K562 (cell line): Measurements from ENCODE around the gene ZBTB14. TPM values are rescaled to one million over a fixed set of nuclear protein-coding genes. Genes with fewer than 3 reads are reported as not detected.

ENCODE experiments used
- ELF2 ChIP-seq: fragments of 250-450 bp; sonication (Bioruptor Pico); IDR thresholded peaks from 2 replicates; pipeline ENCODE4 v1.5.0; 2021; ENCODE audit warnings: mild to moderate bottlenecking
- HNRNPLL ChIP-seq: fragments of 200-400 bp; formaldehyde crosslinking; IDR thresholded peaks from 2 replicates; pipeline ENCODE4 v1.6.1; 2017; ENCODE audit warnings: low read length, low read depth, mild to moderate bottlenecking; ENCODE audit not compliant: poor library complexity, severe bottlenecking
- NONO ChIP-seq, 2 experiments: fragments of 200-400 bp in 1 of 2; fragments of 450-650 bp in 1 of 2; formaldehyde crosslinking in 1 of 2; IDR thresholded peaks; 2 replicates each; pipeline ENCODE4 v1.6.1; 2017; ENCODE audit warnings: low read depth in 2 of 2, mild to moderate bottlenecking in 2 of 2, moderate library complexity in 2 of 2, low read length in 1 of 2
- U2AF1 ChIP-seq: fragments of 200-400 bp; formaldehyde crosslinking; optimal IDR thresholded peaks from 2 replicates; pipeline ENCODE3; 2017; ENCODE audit warnings: mild to moderate bottlenecking, low read depth, low read length, moderate library complexity
- ZMIZ1 ChIP-seq, 2 experiments: fragments of 150-350 bp in 1 of 2; IDR thresholded peaks; 2 replicates each; pipeline ENCODE4 v1.6.1; 2012 to 2016; ENCODE audit warnings: low read depth in 2 of 2, low read length in 2 of 2, mild to moderate bottlenecking in 1 of 2, moderate library complexity in 1 of 2
- ZNF277 ChIP-seq: fragments of 250-450 bp; sonication (Bioruptor Pico); IDR thresholded peaks from 2 replicates; pipeline ENCODE4 v1.8.0; 2022; ENCODE audit warnings: inconsistent platforms, mild to moderate bottlenecking, moderate library complexity, borderline replicate concordance
- polyA plus RNA-seq, 8 experiments: library from polyadenylated mRNA; depleted of rRNA in 4 of 8; stranded (reverse) in 5 of 8; unstranded in 3 of 8; fragments of >200 nt; fragmentation: Nextera tagmentation in 2 of 8; fragmentation: Illumina TruSeq in 1 of 8; extraction: Ambion mirVana in 2 of 8; extraction: Trizol in 1 of 8; gene quantifications; 2 replicates each; pipeline versions ENCODE4 v1.2.1 to v1.2.3, GENCODE V29; 2011 to 2014; ENCODE audit warnings: inconsistent platforms in 1 of 8, missing spikeins in 1 of 8
- total RNA-seq, 7 experiments: library from RNA; depleted of rRNA in 6 of 7; stranded (reverse); fragments of >200 nt in 6 of 7; fragmentation: Illumina TruSeq in 2 of 7; extraction: Trizol in 2 of 7; gene quantifications; 2 replicates each; pipeline versions ENCODE4 v1.2.1 to v1.2.3, GENCODE V29; 2011 to 2021; ENCODE audit warnings: low replicate concordance in 1 of 7
- TF ChIP-seq, protein P1 (sequence below): sonication (generic); formaldehyde crosslinking; IDR thresholded peaks from 2 replicates; pipeline ENCODE4 v1.8.0; 2023; ENCODE audit warnings: mild to moderate bottlenecking, missing genetic modification reagents
- TF ChIP-seq, protein P2 (sequence below): sonication (generic); formaldehyde crosslinking; IDR thresholded peaks from 2 replicates; pipeline ENCODE4 v1.8.1; 2023; ENCODE audit warnings: mild to moderate bottlenecking, missing genetic modification reagents
- TF ChIP-seq, protein P3 (sequence below), 3 experiments: fragments of 200-800 bp in 1 of 3; fragments of 250-450 bp in 1 of 3; fragments of 450-650 bp in 1 of 3; sonication (Bioruptor Pico) in 1 of 3; sonication (Bioruptor generic) in 1 of 3; formaldehyde crosslinking in 1 of 3; IDR thresholded peaks; 2 replicates each; pipeline versions ENCODE4 v1.6.1 to v1.8.0; 2016 to 2022; ENCODE audit warnings: mild to moderate bottlenecking in 2 of 3, missing genetic modification characterization in 2 of 3, missing compliant biosample characterization in 1 of 3, moderate library complexity in 1 of 3
- TF ChIP-seq, protein P4 (sequence below): fragments of 450-650 bp; IDR thresholded peaks from 2 replicates; pipeline ENCODE4 v1.6.1; 2016; ENCODE audit warnings: missing biosample characterization, missing genetic modification characterization

The ZBTB14 gene
- total and polyA plus RNA-seq, 9 of the 15 experiments (the other 6 are each of a cell fraction or from before 2014, with no cell fraction given) = 2.8 to 12.6 (median 9.0) TPM

DNA sequence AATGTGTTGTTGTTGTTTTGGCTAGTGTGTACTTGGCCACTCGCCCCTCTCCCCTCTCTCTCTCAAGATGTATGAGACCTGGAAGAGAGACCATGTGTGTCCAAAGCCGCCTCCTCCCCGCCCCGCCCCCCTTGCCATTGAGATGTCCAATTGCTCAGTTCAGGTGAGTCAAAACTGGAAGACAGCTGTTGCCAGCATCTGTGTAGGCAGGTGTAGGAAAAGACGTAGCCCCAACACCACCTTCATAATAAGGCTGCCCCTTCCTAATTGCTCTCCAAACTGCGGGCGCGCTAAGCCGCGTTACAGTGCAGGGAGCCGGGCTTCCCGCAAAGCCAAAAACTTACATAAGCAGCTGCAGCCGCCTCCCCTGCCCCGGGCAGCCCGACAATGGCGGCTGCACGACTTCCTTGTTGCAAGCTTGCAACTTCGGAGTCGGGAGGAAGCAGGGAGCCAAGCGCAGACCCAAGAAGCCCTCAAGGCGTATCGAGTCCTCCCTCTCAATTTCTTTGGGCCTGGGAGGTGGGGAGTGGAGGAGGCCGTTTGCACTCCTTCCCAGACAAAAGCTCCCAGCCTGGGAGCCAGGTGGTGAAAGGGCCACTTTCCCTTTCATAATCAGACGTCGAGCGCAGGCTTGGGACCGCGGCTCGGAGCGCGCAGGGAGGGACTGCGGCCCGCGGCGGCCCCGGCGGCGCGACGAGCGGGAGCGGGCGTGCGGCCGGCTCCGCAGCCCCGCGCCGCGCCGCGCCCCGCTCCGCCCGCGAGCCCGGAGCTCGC lies 882 bp downstream of the ZBTB14 start (continued):
- no peak for TF ChIP-seq ZMIZ1 (IDR thresholded peaks at IDR 0.05; ENCODE audit: low read depth in 2 of 2, low read length in 2 of 2)
- TF ChIP-seq, protein P1, sequence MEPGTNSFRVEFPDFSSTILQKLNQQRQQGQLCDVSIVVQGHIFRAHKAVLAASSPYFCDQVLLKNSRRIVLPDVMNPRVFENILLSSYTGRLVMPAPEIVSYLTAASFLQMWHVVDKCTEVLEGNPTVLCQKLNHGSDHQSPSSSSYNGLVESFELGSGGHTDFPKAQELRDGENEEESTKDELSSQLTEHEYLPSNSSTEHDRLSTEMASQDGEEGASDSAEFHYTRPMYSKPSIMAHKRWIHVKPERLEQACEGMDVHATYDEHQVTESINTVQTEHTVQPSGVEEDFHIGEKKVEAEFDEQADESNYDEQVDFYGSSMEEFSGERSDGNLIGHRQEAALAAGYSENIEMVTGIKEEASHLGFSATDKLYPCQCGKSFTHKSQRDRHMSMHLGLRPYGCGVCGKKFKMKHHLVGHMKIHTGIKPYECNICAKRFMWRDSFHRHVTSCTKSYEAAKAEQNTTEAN (CRISPR knock-in tag) = no peak
- TF ChIP-seq U2AF1 = no peak
- no peak for TF ChIP-seq ELF2
- TF ChIP-seq, protein P2, sequence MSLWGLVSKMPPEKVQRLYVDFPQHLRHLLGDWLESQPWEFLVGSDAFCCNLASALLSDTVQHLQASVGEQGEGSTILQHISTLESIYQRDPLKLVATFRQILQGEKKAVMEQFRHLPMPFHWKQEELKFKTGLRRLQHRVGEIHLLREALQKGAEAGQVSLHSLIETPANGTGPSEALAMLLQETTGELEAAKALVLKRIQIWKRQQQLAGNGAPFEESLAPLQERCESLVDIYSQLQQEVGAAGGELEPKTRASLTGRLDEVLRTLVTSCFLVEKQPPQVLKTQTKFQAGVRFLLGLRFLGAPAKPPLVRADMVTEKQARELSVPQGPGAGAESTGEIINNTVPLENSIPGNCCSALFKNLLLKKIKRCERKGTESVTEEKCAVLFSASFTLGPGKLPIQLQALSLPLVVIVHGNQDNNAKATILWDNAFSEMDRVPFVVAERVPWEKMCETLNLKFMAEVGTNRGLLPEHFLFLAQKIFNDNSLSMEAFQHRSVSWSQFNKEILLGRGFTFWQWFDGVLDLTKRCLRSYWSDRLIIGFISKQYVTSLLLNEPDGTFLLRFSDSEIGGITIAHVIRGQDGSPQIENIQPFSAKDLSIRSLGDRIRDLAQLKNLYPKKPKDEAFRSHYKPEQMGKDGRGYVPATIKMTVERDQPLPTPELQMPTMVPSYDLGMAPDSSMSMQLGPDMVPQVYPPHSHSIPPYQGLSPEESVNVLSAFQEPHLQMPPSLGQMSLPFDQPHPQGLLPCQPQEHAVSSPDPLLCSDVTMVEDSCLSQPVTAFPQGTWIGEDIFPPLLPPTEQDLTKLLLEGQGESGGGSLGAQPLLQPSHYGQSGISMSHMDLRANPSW = no peak
- TF ChIP-seq, protein P3, sequence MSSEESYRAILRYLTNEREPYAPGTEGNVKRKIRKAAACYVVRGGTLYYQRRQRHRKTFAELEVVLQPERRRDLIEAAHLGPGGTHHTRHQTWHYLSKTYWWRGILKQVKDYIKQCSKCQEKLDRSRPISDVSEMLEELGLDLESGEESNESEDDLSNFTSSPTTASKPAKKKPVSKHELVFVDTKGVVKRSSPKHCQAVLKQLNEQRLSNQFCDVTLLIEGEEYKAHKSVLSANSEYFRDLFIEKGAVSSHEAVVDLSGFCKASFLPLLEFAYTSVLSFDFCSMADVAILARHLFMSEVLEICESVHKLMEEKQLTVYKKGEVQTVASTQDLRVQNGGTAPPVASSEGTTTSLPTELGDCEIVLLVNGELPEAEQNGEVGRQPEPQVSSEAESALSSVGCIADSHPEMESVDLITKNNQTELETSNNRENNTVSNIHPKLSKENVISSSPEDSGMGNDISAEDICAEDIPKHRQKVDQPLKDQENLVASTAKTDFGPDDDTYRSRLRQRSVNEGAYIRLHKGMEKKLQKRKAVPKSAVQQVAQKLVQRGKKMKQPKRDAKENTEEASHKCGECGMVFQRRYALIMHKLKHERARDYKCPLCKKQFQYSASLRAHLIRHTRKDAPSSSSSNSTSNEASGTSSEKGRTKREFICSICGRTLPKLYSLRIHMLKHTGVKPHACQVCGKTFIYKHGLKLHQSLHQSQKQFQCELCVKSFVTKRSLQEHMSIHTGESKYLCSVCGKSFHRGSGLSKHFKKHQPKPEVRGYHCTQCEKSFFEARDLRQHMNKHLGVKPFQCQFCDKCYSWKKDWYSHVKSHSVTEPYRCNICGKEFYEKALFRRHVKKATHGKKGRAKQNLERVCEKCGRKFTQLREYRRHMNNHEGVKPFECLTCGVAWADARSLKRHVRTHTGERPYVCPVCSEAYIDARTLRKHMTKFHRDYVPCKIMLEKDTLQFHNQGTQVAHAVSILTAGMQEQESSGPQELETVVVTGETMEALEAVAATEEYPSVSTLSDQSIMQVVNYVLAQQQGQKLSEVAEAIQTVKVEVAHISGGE (CRISPR knock-in tag; IDR thresholded peaks at IDR 0.05) = 0 out of 6 replicates have a peak, but pooled peaks of 1 of the 3 experiments have one; percentile 23
- no peak for TF ChIP-seq HNRNPLL
- no peak for TF ChIP-seq ZNF277 (CRISPR knock-in tag)
- TF ChIP-seq NONO (IDR thresholded peaks at IDR 0.05; ENCODE audit: low read depth in 2 of 2, low read length in 1 of 2) = no peak
- TF ChIP-seq, protein P4, sequence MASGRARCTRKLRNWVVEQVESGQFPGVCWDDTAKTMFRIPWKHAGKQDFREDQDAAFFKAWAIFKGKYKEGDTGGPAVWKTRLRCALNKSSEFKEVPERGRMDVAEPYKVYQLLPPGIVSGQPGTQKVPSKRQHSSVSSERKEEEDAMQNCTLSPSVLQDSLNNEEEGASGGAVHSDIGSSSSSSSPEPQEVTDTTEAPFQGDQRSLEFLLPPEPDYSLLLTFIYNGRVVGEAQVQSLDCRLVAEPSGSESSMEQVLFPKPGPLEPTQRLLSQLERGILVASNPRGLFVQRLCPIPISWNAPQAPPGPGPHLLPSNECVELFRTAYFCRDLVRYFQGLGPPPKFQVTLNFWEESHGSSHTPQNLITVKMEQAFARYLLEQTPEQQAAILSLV (tag) = no peak
